ENCODE results near the gene TMPRSS9. TPM values are rescaled to one million over a fixed set of nuclear protein-coding genes. Genes with fewer than 3 reads are reported as not detected.

TMPRSS9 gene
- total and polyA plus RNA-seq, 2 donors from 2014 or later, result not detected

- DNase-seq, result no peak
- Histone ChIP-seq H3K4me3 (ENCODE audit: low read length in 3 of 3) (no peak overlapping the region), H3K4me1 (ENCODE audit: control insufficient read depth in 2 of 3, insufficient read depth in 2 of 3, low read depth in 1 of 3, low read length in 3 of 3) (no peaks in the 10 kb centered on the region), H3K27me3 (ENCODE audit: control insufficient read depth, insufficient read depth, low read length) (no peaks in the 10 kb centered on the region), H3K36me3 (ENCODE audit: control insufficient read depth in 2 of 3, insufficient read depth in 3 of 3, low read length in 3 of 3) (no peaks in the 10 kb centered on the region), H3K9me3 (ENCODE audit: control insufficient read depth in 2 of 3, insufficient read depth in 1 of 3, low read length in 3 of 3) (peaks cover 0 to 1% (median 0%) of the 10 kb centered on the region in 3 donors), H3K9ac (ENCODE audit: low read length in 3 of 3) (no peak overlapping the region), H3K27ac (ENCODE audit: low read depth in 2 of 2, low read length in 2 of 2) (no peak overlapping the region)
- FAIRE-seq, result no peak
- TF ChIP-seq, protein P1, sequence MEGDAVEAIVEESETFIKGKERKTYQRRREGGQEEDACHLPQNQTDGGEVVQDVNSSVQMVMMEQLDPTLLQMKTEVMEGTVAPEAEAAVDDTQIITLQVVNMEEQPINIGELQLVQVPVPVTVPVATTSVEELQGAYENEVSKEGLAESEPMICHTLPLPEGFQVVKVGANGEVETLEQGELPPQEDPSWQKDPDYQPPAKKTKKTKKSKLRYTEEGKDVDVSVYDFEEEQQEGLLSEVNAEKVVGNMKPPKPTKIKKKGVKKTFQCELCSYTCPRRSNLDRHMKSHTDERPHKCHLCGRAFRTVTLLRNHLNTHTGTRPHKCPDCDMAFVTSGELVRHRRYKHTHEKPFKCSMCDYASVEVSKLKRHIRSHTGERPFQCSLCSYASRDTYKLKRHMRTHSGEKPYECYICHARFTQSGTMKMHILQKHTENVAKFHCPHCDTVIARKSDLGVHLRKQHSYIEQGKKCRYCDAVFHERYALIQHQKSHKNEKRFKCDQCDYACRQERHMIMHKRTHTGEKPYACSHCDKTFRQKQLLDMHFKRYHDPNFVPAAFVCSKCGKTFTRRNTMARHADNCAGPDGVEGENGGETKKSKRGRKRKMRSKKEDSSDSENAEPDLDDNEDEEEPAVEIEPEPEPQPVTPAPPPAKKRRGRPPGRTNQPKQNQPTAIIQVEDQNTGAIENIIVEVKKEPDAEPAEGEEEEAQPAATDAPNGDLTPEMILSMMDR (IDR thresholded peaks at IDR 0.05; ENCODE audit: borderline replicate concordance, extremely low read depth, insufficient read depth), result no peak
- intact Hi-C loops (cut with DNase I), result no loop called here
Measured at GRCh38 chr19:2375353-2376121, 15.5 kb downstream of the TMPRSS9 start.

DNA sequence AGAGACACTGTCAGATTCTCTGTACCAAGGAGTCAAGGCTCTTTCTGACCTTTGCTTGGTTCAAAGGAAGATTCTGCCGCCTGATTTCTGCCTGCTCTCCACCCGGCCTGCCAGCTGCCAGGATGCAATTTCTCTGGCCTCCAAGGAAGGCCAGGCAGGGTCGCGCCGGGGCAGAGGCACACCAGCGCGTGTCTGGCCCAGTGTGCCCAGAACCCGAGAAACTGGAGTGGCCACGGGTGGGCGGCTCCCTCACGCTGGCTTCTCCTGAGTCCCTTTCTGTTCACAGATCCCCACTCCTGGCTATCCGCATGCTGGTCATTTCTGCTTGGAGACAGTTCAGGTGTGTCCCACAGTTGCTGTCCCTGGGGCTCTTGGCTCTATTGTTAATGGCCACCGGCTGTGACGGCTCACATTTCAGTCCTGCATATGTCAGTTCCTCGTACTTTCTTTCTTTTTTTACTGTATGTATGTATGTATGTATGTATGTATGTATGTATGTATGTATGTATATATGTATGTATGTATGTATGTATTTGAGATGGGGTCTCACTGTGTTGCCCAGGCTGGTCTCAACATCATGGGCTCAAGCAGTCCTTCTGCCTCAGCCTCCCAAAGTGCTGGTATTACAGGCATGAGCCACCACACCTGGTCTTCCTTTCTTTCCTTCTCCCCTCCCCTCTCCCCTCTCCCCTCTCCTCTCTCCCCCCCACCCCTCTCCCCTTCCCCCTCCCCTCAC is 16.9 kb downstream of the TMPRSS9 start:
- no peak overlapping the region for H3K4me3 ChIP-seq (ENCODE audit: low read length in 3 of 3)
- intact Hi-C loops (cut with DNase I), result no loop called here
- DNase-seq (no peak), FAIRE-seq (no peak)
- TF ChIP-seq, protein P1 (IDR thresholded peaks at IDR 0.05; ENCODE audit: borderline replicate concordance, extremely low read depth, insufficient read depth), result no peak
- H3K9ac ChIP-seq (ENCODE audit: low read length in 3 of 3), result no peak overlapping the region
- H3K4me1 ChIP-seq (ENCODE audit: control insufficient read depth in 2 of 3, insufficient read depth in 2 of 3, low read depth in 1 of 3, low read length in 3 of 3), result no peaks in the 10 kb centered on the region
- H3K36me3 ChIP-seq (ENCODE audit: control insufficient read depth in 2 of 3, insufficient read depth in 3 of 3, low read length in 3 of 3), result no peaks in the 10 kb centered on the region
- H3K27me3 ChIP-seq (ENCODE audit: control insufficient read depth, insufficient read depth, low read length), result no peaks in the 10 kb centered on the region
- peaks cover 0 to 4% (median 0%) of the 10 kb centered on the region in 3 donors for H3K9me3 ChIP-seq (ENCODE audit: control insufficient read depth in 2 of 3, insufficient read depth in 1 of 3, low read length in 3 of 3)
- no peak overlapping the region for H3K27ac ChIP-seq (ENCODE audit: low read depth in 2 of 2, low read length in 2 of 2)

GRCh38 chr19:2380567-2380966 is 20.5 kb downstream of the TMPRSS9 start:
- Histone ChIP-seq H3K9ac (ENCODE audit: low read length in 3 of 3) (no peak overlapping the region), H3K4me1 (ENCODE audit: control insufficient read depth in 2 of 3, insufficient read depth in 2 of 3, low read depth in 1 of 3, low read length in 3 of 3) (no peaks in the 10 kb centered on the region), H3K27me3 (ENCODE audit: control insufficient read depth, insufficient read depth, low read length) (no peaks in the 10 kb centered on the region), H3K9me3 (ENCODE audit: control insufficient read depth in 2 of 3, insufficient read depth in 1 of 3, low read length in 3 of 3) (peaks cover 0 to 4% (median 0%) of the 10 kb centered on the region in 3 donors), H3K36me3 (ENCODE audit: control insufficient read depth in 2 of 3, insufficient read depth in 3 of 3, low read length in 3 of 3) (no peaks in the 10 kb centered on the region), H3K4me3 (ENCODE audit: low read length in 3 of 3) (no peak overlapping the region), H3K27ac (ENCODE audit: low read depth in 2 of 2, low read length in 2 of 2) (no peak overlapping the region)
- FAIRE-seq (no peak), DNase-seq (no peak)
- TF ChIP-seq, protein P1 (IDR thresholded peaks at IDR 0.05; ENCODE audit: borderline replicate concordance, extremely low read depth, insufficient read depth), result no peak
- intact Hi-C loops (cut with DNase I), result no loop called here
